ENCODE measurements around the gene ATF5. TPM values are rescaled to one million over a fixed set of nuclear protein-coding genes. Genes with fewer than 3 reads are reported as not detected.

Gene ATF5
- total RNA-seq, 6 experiments from 2014 or later: 475 to 1,724 (median 619) TPM

- ATAC-seq (no peak), DNase-seq (no peak)
- intact Hi-C loops (cut with DNase I): no loop called here
- WGBS (ENCODE audit: insufficient coverage, low coverage, low lambda C conversion rate, missing lambda C conversion rate): 97% methylated on average over 20 of the region's 37 CpGs
- no peaks in the 10 kb centered on the region for H3K27me3 ChIP-seq
- no peak overlapping the region for H3K27ac ChIP-seq
- H3K4me1 ChIP-seq: peaks cover 0 to 14% (median 6%) of the 10 kb centered on the region in 4 donors
- H3K9me3 ChIP-seq: no peaks in the 10 kb centered on the region
- TF ChIP-seq POLR2A (IDR thresholded peaks at IDR 0.05): no peak
- H3K36me3 ChIP-seq: peaks cover 0 to 21% (median 5%) of the 10 kb centered on the region in 4 donors
- no peak overlapping the region for H3K4me3 ChIP-seq
Measured at GRCh38 chr19:49908480-49909420, 20.3 kb upstream of the ATF5 start.

- Histone ChIP-seq H3K4me1 (peaks cover 0 to 14% (median 6%) of the 10 kb centered on the region in 4 donors), H3K27ac (no peak overlapping the region), H3K4me3 (no peak overlapping the region), H3K9me3 (no peaks in the 10 kb centered on the region), H3K36me3 (peaks cover 0 to 21% (median 5%) of the 10 kb centered on the region in 4 donors), H3K27me3 (no peaks in the 10 kb centered on the region)
- 100% methylated on average over 1 of the region's 5 CpGs for WGBS (ENCODE audit: insufficient coverage, low coverage, low lambda C conversion rate, missing lambda C conversion rate)
- intact Hi-C loops (cut with DNase I): no loop called here
- no peak for TF ChIP-seq POLR2A (IDR thresholded peaks at IDR 0.05)
- TF ChIP-seq CTCF (IDR thresholded peaks at IDR 0.05): no peak
- ATAC-seq (peak in 2 of 4 donors; percentile 5 to 9), DNase-seq (no peak)
Measured at GRCh38 chr19:49910179-49910578, 18.8 kb upstream of the ATF5 start.

- ATAC-seq (peak; percentile 5 to 77 (median 34)), DNase-seq (no peak)
- H3K9me3 ChIP-seq: no peaks in the 10 kb centered on the region
- H3K4me1 ChIP-seq: peaks cover 0 to 17% (median 8%) of the 10 kb centered on the region in 4 donors
- H3K27ac ChIP-seq: no peak overlapping the region
- intact Hi-C loops (cut with DNase I): no loop called here
- H3K27me3 ChIP-seq: no peaks in the 10 kb centered on the region
- WGBS (ENCODE audit: insufficient coverage, low coverage, low lambda C conversion rate, missing lambda C conversion rate): 55% methylated on average over 8 of the region's 9 CpGs
- peaks cover 0 to 21% (median 5%) of the 10 kb centered on the region in 4 donors for H3K36me3 ChIP-seq
- TF ChIP-seq CTCF (IDR thresholded peaks at IDR 0.05): no peak
- no peak for TF ChIP-seq POLR2A (IDR thresholded peaks at IDR 0.05)
- H3K4me3 ChIP-seq: no peak overlapping the region
Measured at GRCh38 chr19:49911381-49912145, 17.4 kb upstream of the ATF5 start.

GRCh38 chr19:49912965-49913685, 15.9 kb upstream of the ATF5 start:
- Histone ChIP-seq H3K27me3 (no peaks in the 10 kb centered on the region), H3K4me3 (no peak overlapping the region), H3K4me1 (peaks cover 0 to 28% (median 10%) of the 10 kb centered on the region in 4 donors), H3K9me3 (no peaks in the 10 kb centered on the region), H3K27ac (no peak overlapping the region), H3K36me3 (peaks cover 0 to 15% (median 2%) of the 10 kb centered on the region in 4 donors)
- intact Hi-C loops (cut with DNase I): no loop called here
- DNase-seq: no peak
- TF ChIP-seq POLR2A (IDR thresholded peaks at IDR 0.05) (no peak), CTCF (IDR thresholded peaks at IDR 0.05) (peak in 1 of 4 donors; percentile 11)
- no peak for ATAC-seq
- 69% methylated on average over 10 of the region's 21 CpGs for WGBS (ENCODE audit: insufficient coverage, low coverage, low lambda C conversion rate, missing lambda C conversion rate)

Data from right lobe of liver (tissue), 6 donors.